Activated naive CD8-positive, alpha-beta T cell (primary cell): Measurements from ENCODE around the gene TRIM47.
"Not testable (repeated sequence)": the region's sequence is repeated elsewhere in the genome, so short reads cannot be mapped to it uniquely, and the experiment has no call there.

Experiments
- H3K27ac Mint-ChIP-seq: one replicate; pipeline ENCODE4 v1.8.0; 2021; ENCODE audit warnings: mixed read lengths
- H3K27me3 Mint-ChIP-seq: one replicate; pipeline ENCODE4 v1.8.0; 2021; ENCODE audit warnings: mixed read lengths
- H3K36me3 Mint-ChIP-seq: one replicate; pipeline ENCODE4 v1.8.0; 2021; ENCODE audit warnings: mixed read lengths
- H3K4me1 Mint-ChIP-seq: one replicate; pipeline ENCODE4 v1.8.0; 2021; ENCODE audit warnings: low read depth, mixed read lengths
- H3K4me3 Mint-ChIP-seq: one replicate; pipeline ENCODE4 v1.8.0; 2021; ENCODE audit warnings: mild to moderate bottlenecking, mixed read lengths
- H3K9me3 Mint-ChIP-seq: one replicate; pipeline ENCODE4 v1.8.0; 2021; ENCODE audit warnings: low read depth, mixed read lengths

The TRIM47 gene

GRCh38 chr17:75888484-75888883, 10.1 kb upstream of the TRIM47 start:
- no peaks in the 10 kb centered on the region for H3K36me3 Mint-ChIP-seq
- H3K9me3 Mint-ChIP-seq: no peaks in the 10 kb centered on the region
- H3K4me1 Mint-ChIP-seq: no peaks in the 10 kb centered on the region
- no peaks in the 10 kb centered on the region for H3K27me3 Mint-ChIP-seq
- H3K27ac Mint-ChIP-seq: no peak overlapping the region
- no peak overlapping the region for H3K4me3 Mint-ChIP-seq

GRCh38 chr17:75885860-75886259, 7.5 kb upstream of the TRIM47 start:
- H3K27ac Mint-ChIP-seq, H3K36me3 Mint-ChIP-seq, H3K27me3 Mint-ChIP-seq, H3K4me3 Mint-ChIP-seq, H3K9me3 Mint-ChIP-seq: not testable (repeated sequence)
- H3K4me1 Mint-ChIP-seq: peaks cover 13% of the 10 kb centered on the region

GRCh38 chr17:75885431-75885830, 7.0 kb upstream of the TRIM47 start:
- Mint-ChIP-seq H3K4me3 (no peak overlapping the region), H3K36me3 (no peaks in the 10 kb centered on the region), H3K27ac (no peak overlapping the region), H3K4me1 (peaks cover 13% of the 10 kb centered on the region), H3K27me3 (no peaks in the 10 kb centered on the region), H3K9me3 (no peaks in the 10 kb centered on the region)

- peak overlapping the region; percentile 16 for H3K27ac Mint-ChIP-seq
- no peaks in the 10 kb centered on the region for H3K9me3 Mint-ChIP-seq
- H3K27me3 Mint-ChIP-seq: no peaks in the 10 kb centered on the region
- H3K4me3 Mint-ChIP-seq: no peak overlapping the region
- H3K4me1 Mint-ChIP-seq: peaks cover 23% of the 10 kb centered on the region
- no peaks in the 10 kb centered on the region for H3K36me3 Mint-ChIP-seq
Measured at GRCh38 chr17:75881678-75882454, 3.5 kb upstream of the TRIM47 start.

GRCh38 chr17:75880266-75880665, 1.9 kb upstream of the TRIM47 start:
- Mint-ChIP-seq H3K27ac (no peak overlapping the region), H3K4me3 (peak overlapping the region; percentile 51)

GRCh38 chr17:75877752-75878173, 618 bp downstream of the TRIM47 start:
- Mint-ChIP-seq H3K9me3 (no peaks in the 10 kb centered on the region), H3K27ac (peak overlapping the region; percentile 94)

More at GRCh38 chr17:75880266-75880665, 1.9 kb upstream of the TRIM47 start:
- Mint-ChIP-seq H3K9me3 (no peaks in the 10 kb centered on the region), H3K4me1 (peaks cover 39% of the 10 kb centered on the region), H3K36me3 (no peaks in the 10 kb centered on the region), H3K27me3 (no peaks in the 10 kb centered on the region)

GRCh38 chr17:75876938-75877751, 1.2 kb downstream of the TRIM47 start:
- H3K27ac Mint-ChIP-seq: peak overlapping the region; percentile 94
- peaks cover 48% of the 10 kb centered on the region for H3K4me1 Mint-ChIP-seq
- no peaks in the 10 kb centered on the region for H3K27me3 Mint-ChIP-seq
- no peaks in the 10 kb centered on the region for H3K9me3 Mint-ChIP-seq
- H3K36me3 Mint-ChIP-seq: no peaks in the 10 kb centered on the region
- H3K4me3 Mint-ChIP-seq: peak overlapping the region; percentile 91

More at GRCh38 chr17:75877752-75878173, 618 bp downstream of the TRIM47 start:
- H3K36me3 Mint-ChIP-seq: no peaks in the 10 kb centered on the region
- H3K4me3 Mint-ChIP-seq: peak overlapping the region; percentile 91
- H3K27me3 Mint-ChIP-seq: no peaks in the 10 kb centered on the region
- peaks cover 48% of the 10 kb centered on the region for H3K4me1 Mint-ChIP-seq

GRCh38 chr17:75876190-75876937, 2.0 kb downstream of the TRIM47 start:
- Mint-ChIP-seq H3K9me3 (no peaks in the 10 kb centered on the region), H3K4me3 (peak overlapping the region; percentile 91), H3K27me3 (no peaks in the 10 kb centered on the region), H3K27ac (peak overlapping the region; percentile 94), H3K4me1 (peaks cover 40% of the 10 kb centered on the region), H3K36me3 (no peaks in the 10 kb centered on the region)

- no peaks in the 10 kb centered on the region for H3K36me3 Mint-ChIP-seq
- peak overlapping the region; percentile 91 for H3K4me3 Mint-ChIP-seq
- no peaks in the 10 kb centered on the region for H3K9me3 Mint-ChIP-seq
- H3K4me1 Mint-ChIP-seq: peaks cover 40% of the 10 kb centered on the region
- peak overlapping the region; percentile 94 for H3K27ac Mint-ChIP-seq
- H3K27me3 Mint-ChIP-seq: no peaks in the 10 kb centered on the region
Measured at GRCh38 chr17:75875940-75876189, 2.5 kb downstream of the TRIM47 start.

GRCh38 chr17:75875182-75875939, 3.0 kb downstream of the TRIM47 start:
- no peaks in the 10 kb centered on the region for H3K36me3 Mint-ChIP-seq
- peaks cover 42% of the 10 kb centered on the region for H3K4me1 Mint-ChIP-seq
- H3K4me3 Mint-ChIP-seq: peak overlapping the region; percentile 91
- no peaks in the 10 kb centered on the region for H3K27me3 Mint-ChIP-seq
- peak overlapping the region; percentile 94 for H3K27ac Mint-ChIP-seq
- H3K9me3 Mint-ChIP-seq: no peaks in the 10 kb centered on the region

GRCh38 chr17:75874323-75875181, 3.8 kb downstream of the TRIM47 start:
- H3K27me3 Mint-ChIP-seq: no peaks in the 10 kb centered on the region
- no peaks in the 10 kb centered on the region for H3K36me3 Mint-ChIP-seq
- no peaks in the 10 kb centered on the region for H3K9me3 Mint-ChIP-seq
- H3K4me3 Mint-ChIP-seq: no peak overlapping the region
- H3K27ac Mint-ChIP-seq: no peak overlapping the region
- H3K4me1 Mint-ChIP-seq: peaks cover 42% of the 10 kb centered on the region

- Mint-ChIP-seq H3K9me3 (no peaks in the 10 kb centered on the region), H3K4me1 (peaks cover 41% of the 10 kb centered on the region), H3K36me3 (no peaks in the 10 kb centered on the region), H3K27me3 (no peaks in the 10 kb centered on the region), H3K4me3 (no peak overlapping the region), H3K27ac (peak overlapping the region; percentile 16)
Measured at GRCh38 chr17:75873587-75874322, 4.6 kb downstream of the TRIM47 start.
